Epidermal melanocyte (primary cell): ENCODE measurements around the gene DENND5B.
"Not testable (repeated sequence)": the region's sequence is repeated elsewhere in the genome, so short reads cannot be mapped to it uniquely, and the experiment has no call there.

ENCODE experiments used
- DNase-seq: peaks from one replicate; pipeline ENCODE4 v3.0.0; 2011; ENCODE audit warnings: low spot score; ENCODE audit not compliant: insufficient read length

The DENND5B gene

GRCh38 chr12:31386364-31386777 is 204.6 kb downstream of the DENND5B start:
- DNase-seq: no peak

- not testable (repeated sequence) for DNase-seq
These were observed 213.7 kb downstream of the DENND5B start for GRCh38 chr12:31377210-31377609.

GRCh38 chr12:31375422-31375821 is 215.5 kb downstream of the DENND5B start:
- DNase-seq: not testable (repeated sequence)

DNA sequence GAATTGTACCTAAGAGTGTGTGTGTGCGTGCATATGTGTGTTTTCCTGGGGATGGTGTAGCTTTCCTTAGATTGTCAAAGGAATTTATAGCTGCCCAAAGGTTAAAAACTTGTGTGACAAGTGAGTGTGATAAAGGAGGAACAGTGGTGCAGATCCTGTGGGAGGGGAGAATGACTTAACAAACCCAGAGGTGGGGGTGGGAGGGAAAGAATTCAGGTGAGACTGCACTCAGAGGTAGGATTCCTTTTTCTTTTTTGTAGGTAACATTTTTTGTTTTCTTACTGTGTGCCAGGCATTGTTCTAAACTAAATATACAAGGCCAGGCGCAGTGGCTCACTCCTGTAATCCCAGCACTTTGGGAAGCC is 219.7 kb downstream of the DENND5B start:
- DNase-seq: no peak

- DNase-seq: no peak
These were observed 220.2 kb downstream of the DENND5B start for GRCh38 chr12:31370531-31371255.

- DNase-seq: no peak
These were observed 221.0 kb downstream of the DENND5B start for GRCh38 chr12:31369712-31370521.

- no peak for DNase-seq
These were observed 222.1 kb downstream of the DENND5B start for GRCh38 chr12:31368666-31369361.

- no peak for DNase-seq
These were observed 224.8 kb downstream of the DENND5B start for GRCh38 chr12:31366104-31366621.

- DNase-seq: no peak
These were observed 227.1 kb downstream of the DENND5B start for GRCh38 chr12:31363831-31364230.

DNA sequence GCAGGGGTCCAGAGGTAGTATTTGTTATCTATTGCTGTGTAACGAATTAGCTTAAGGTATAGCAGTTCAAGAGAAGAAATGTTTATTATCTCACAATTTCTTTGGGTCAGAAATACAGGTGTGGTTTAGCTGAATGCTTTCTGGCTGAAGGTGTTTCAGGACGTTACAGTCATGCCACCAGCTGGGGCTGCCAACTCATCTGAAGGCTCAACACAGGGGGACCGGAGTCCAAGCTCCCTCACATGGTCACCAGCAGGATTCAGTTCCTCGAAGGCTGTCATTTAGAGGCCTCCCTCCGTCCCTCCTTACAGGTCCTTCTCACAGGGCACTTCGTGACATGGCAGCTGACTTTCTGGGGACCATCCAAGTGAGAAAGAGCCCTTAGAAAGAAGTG is 227.5 kb downstream of the DENND5B start:
- no peak for DNase-seq

- DNase-seq: no peak
These were observed 228.0 kb downstream of the DENND5B start for GRCh38 chr12:31362759-31363415.

DNA sequence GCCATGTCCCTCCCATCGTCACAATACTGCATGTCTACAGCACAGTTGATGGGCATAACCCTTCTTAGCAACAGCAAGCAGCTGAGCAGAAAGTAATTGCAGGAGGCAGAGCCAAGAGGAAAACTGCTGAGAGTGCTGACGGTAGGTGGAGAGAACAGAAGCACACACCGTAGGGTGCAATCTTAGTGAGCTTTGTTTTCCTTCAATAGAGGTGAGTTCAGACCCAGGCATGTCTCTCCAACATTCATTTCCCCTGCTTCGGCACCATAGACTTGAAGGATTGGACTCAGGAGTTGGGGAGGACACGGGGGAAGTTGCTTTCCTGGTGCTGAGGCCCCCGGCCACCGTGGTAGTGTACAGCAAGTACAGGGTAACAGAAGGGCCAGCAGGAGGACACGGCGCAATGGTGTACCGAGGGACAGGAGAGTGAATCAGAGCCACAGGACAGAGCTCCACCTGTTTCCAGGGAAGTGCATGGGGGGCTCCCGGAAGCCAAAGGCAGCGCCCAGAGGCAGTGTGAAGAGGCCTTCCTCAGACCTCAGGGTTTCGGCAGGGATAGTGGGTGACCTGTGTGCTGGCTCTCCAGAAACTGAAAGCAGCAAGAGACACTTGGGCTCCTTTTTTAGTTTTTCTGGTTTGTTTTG is 228.7 kb downstream of the DENND5B start:
- no peak for DNase-seq

DNA sequence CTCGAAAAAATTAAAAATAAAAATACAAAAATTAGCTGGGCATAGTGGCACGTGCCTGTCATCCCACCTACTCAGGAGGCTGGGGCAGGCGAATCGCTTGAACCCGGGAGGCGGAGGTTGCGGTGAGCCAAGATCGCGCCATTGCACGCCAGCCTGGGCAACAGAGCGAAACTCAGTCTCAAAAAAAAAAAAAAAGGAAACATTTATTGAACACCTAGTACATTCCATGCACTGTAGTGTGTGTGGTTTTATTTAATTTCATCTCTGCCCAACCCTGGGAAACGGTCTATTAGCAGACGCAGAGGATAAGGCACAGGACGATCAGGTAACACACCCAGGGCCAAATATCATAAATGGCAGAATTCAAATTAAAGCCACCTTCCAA is 229.2 kb downstream of the DENND5B start:
- DNase-seq: no peak

- DNase-seq: no peak
These were observed 235.2 kb downstream of the DENND5B start for GRCh38 chr12:31355747-31356107.

- DNase-seq: no peak
These were observed 236.9 kb downstream of the DENND5B start for GRCh38 chr12:31353750-31354708.

- DNase-seq: no peak
These were observed 244.7 kb downstream of the DENND5B start for GRCh38 chr12:31346267-31346666.

DNA sequence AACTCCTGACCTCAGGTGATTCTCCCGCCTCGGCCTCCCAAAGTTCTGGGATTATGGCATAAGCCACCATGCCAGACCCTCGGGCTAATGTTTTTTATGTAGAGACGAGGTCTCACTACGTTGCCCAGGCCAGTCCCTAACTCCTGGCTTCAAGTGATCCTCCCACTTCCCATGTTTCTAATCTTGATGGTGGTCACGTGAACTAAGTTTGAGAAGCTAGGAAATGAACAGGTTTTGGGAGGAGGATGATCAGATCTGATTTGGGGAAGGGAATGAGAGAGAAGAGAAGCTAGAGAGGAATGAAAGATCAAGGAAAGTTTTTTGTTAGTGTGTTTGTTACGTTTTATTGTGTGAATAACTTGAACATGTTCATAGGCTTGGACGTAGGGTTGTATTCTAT is 247.8 kb downstream of the DENND5B start:
- DNase-seq: no peak

DNA sequence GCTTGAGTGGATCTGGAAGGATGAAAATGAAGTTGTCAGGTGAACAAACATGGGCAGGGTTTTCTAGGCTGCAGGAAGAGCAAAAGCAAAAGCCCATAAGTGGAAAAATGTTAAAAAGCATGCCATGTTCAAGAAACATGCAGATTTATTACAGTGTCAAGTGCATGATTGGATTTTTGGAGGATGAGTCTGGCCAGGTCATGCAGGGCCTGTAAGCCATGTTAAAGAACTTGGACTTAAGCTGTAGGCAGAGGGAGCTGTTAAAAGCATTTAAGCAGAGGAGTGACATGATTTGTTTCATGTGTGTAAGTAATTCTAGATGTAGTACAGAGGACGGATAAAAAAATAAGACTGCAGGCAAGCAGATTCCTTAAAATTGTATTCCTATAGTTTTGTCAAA is 248.7 kb downstream of the DENND5B start:
- DNase-seq: no peak

DNA sequence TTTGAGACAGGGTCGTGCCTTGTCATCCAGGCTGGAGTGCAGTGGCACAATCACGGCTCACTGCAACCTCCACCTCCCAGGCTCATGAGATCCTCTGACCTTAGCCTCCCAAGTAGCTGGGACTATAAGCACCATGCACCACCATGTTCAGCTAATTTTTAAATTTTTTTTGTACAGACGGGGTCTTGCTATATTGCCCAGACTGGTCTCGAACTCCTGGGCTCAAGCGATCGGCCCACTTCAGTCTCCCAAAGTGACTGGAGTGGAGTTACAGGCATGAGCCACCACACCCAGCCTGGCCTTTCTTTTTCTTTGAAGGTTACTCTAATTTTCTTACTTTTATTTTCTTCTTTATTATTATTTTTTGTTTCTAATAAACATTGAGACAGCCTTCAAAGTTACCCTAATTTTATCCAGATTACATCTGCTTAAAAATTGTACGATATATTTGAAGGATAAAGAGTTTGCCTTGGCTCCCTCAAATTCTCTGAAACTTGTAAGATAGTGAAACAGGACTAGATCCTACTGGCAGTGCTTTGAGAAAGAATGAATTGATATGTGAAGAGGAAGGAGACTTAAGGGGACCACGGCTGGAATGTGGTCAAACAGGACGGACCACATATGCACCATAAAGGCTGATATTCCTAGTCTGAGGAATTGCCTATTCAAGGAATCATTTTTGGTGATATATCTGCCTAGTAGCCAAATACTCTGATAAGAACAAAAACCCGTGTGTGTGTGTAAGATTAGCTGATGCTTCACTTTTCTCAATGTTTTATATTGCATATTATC is 250.9 kb downstream of the DENND5B start:
- DNase-seq: no peak
